GM23248 (cell line): ENCODE results near the gene PTPN1. TPM values are rescaled to one million over a fixed set of nuclear protein-coding genes. Genes with fewer than 3 reads are reported as not detected.

Experiments used
- DNase-seq: peaks from one replicate; pipeline ENCODE4 v3.0.0-alpha.2; 2015
- H2AFZ ChIP-seq: fragments of 200-600 bp; sonication (generic); 2 replicates; pipeline ENCODE4 v1.6.1; 2016; ENCODE audit warnings: antibody characterized with exemption
- H3F3A ChIP-seq: fragments of 200-600 bp; sonication (generic); 2 replicates; pipeline ENCODE4 v1.6.1; 2016; ENCODE audit warnings: mild to moderate bottlenecking, antibody characterized with exemption, mixed run types; ENCODE audit not compliant: insufficient read depth
- H3K27ac ChIP-seq: fragments of 200-600 bp; sonication (generic); 2 replicates; pipeline ENCODE4 v1.5.1; 2016; ENCODE audit warnings: mild to moderate bottlenecking
- H3K27me3 ChIP-seq: fragments of 200-600 bp; sonication (generic); replicated peaks from 2 replicates; pipeline ENCODE4 v1.6.1; 2016; ENCODE audit warnings: mild to moderate bottlenecking; ENCODE audit not compliant: insufficient read depth
- H3K36me3 ChIP-seq: fragments of 200-600 bp; sonication (generic); 2 replicates; pipeline ENCODE4 v1.6.1; 2016; ENCODE audit warnings: low read depth, mild to moderate bottlenecking
- H3K4me1 ChIP-seq: fragments of 200-600 bp; sonication (generic); 2 replicates; pipeline ENCODE4 v1.6.1; 2016; ENCODE audit warnings: mild to moderate bottlenecking; ENCODE audit not compliant: insufficient read depth
- H3K4me2 ChIP-seq: fragments of 200-600 bp; sonication (generic); one replicate; pipeline ENCODE4 v1.6.1; 2016; ENCODE audit warnings: mild to moderate bottlenecking; ENCODE audit not compliant: unreplicated experiment
- H3K4me3 ChIP-seq: fragments of 200-600 bp; sonication (generic); 2 replicates; pipeline ENCODE4 v1.5.1; 2016; ENCODE audit warnings: mild to moderate bottlenecking
- H3K79me2 ChIP-seq: fragments of 200-600 bp; sonication (generic); 2 replicates; pipeline ENCODE4 v1.6.1; 2016; ENCODE audit warnings: mild to moderate bottlenecking; ENCODE audit not compliant: insufficient read depth
- H3K9ac ChIP-seq: fragments of 200-600 bp; sonication (generic); 2 replicates; pipeline ENCODE4 v1.6.1; 2016; ENCODE audit warnings: mild to moderate bottlenecking
- H3K9me2 ChIP-seq: fragments of 200-600 bp; sonication (generic); 2 replicates; pipeline ENCODE4 v1.6.1; 2016; ENCODE audit warnings: mixed run types, mild to moderate bottlenecking, moderate library complexity; ENCODE audit not compliant: insufficient read depth
- H3K9me3 ChIP-seq: fragments of 200-600 bp; sonication (generic); one replicate; pipeline ENCODE4 v1.6.1; 2017; ENCODE audit warnings: low read depth
- H4K20me1 ChIP-seq: fragments of 200-600 bp; sonication (generic); 2 replicates; pipeline ENCODE4 v1.6.0; 2016; ENCODE audit not compliant: insufficient read depth
- EZH2 ChIP-seq: fragments of 200-600 bp; sonication (generic); IDR thresholded peaks from 2 replicates; pipeline ENCODE4 v1.6.1; 2018; ENCODE audit warnings: antibody characterized with exemption, mild to moderate bottlenecking; ENCODE audit not compliant: insufficient read depth, poor library complexity, severe bottlenecking
- EZH2phosphoT487 ChIP-seq: fragments of 200-600 bp; sonication (generic); IDR thresholded peaks from 2 replicates; pipeline ENCODE4 v1.6.1; 2018; ENCODE audit warnings: antibody characterized with exemption, moderate library complexity, mild to moderate bottlenecking, low read depth; ENCODE audit not compliant: insufficient read depth
- WGBS, 2 experiments: methylation state at CpG; one replicate each; pipeline ENCODE4 v1.1.6; 2015 to 2017; ENCODE audit warnings: low lambda C conversion rate in 2 of 2, low coverage in 1 of 2; ENCODE audit errors: missing lambda C conversion rate in 2 of 2; 5-methylcytosine and 5-hydroxymethylcytosine counted together
- in situ Hi-C: fragments of 300-500 bp; cut with MboI; formaldehyde crosslinking; loops from 2 replicates; pipeline ENCODE4 v1.15.0; 2020
- polyA plus RNA-seq: library from polyadenylated mRNA; unstranded; fragments of >200 nt; fragmentation: Nextera tagmentation; extraction: Ambion mirVana; gene quantifications from 2 replicates; pipeline ENCODE4 v1.2.1, GENCODE V29; 2016
- total RNA-seq: library from RNA; depleted of rRNA; stranded (reverse); fragments of >200 nt; shearing (Covaris generic); gene quantifications from 2 replicates; pipeline ENCODE4 v1.2.3, GENCODE V29; 2014

PTPN1 gene
- total and polyA plus RNA-seq, 2 experiments from 2014 or later: 18.9 to 22.8 TPM

GRCh38 chr20:50582092-50582491 lies 71.9 kb downstream of the PTPN1 start:
- no peaks in the 10 kb centered on the region for H4K20me1 ChIP-seq
- H3K9me3 ChIP-seq: no peaks in the 10 kb centered on the region
- H3K9ac ChIP-seq: no peak overlapping the region
- H3K9me2 ChIP-seq: no peaks in the 10 kb centered on the region
- H3K79me2 ChIP-seq: peaks cover 39% of the 10 kb centered on the region
- TF ChIP-seq EZH2phosphoT487 (no peak), EZH2 (no peak)
- peaks cover 36% of the 10 kb centered on the region for H3K36me3 ChIP-seq
- no peaks in the 10 kb centered on the region for H3K4me1 ChIP-seq
- H3K27ac ChIP-seq: no peak overlapping the region
- H3K4me2 ChIP-seq: no peak overlapping the region
- in situ Hi-C loops: no loop called here
- no peak overlapping the region for H2AFZ ChIP-seq
- DNase-seq: no peak
- WGBS, 2 experiments: 65 to 70% methylated on average over 6 of the region's 6 CpGs
- no peak overlapping the region for H3K4me3 ChIP-seq
- H3K27me3 ChIP-seq: no peaks in the 10 kb centered on the region
- H3F3A ChIP-seq: peaks cover 4% of the 10 kb centered on the region; the same call in 1 of the 2 replicates

- Histone ChIP-seq H3K79me2 (peaks cover 33% of the 10 kb centered on the region), H3K9me2 (no peaks in the 10 kb centered on the region), H3K4me3 (no peak overlapping the region), H3F3A (peaks cover 4% of the 10 kb centered on the region; the same call in 1 of the 2 replicates), H3K4me1 (no peaks in the 10 kb centered on the region), H3K36me3 (peaks cover 36% of the 10 kb centered on the region), H3K9ac (no peak overlapping the region), H2AFZ (no peak overlapping the region), H3K4me2 (no peak overlapping the region), H3K27ac (no peak overlapping the region), H4K20me1 (no peaks in the 10 kb centered on the region), H3K9me3 (no peaks in the 10 kb centered on the region), H3K27me3 (no peaks in the 10 kb centered on the region)
- TF ChIP-seq EZH2phosphoT487 (no peak), EZH2 (no peak)
- in situ Hi-C loops: no loop called here
- no peak for DNase-seq
- 92% methylated on average over 26 of the region's 26 CpGs for WGBS, 2 experiments
Observed at GRCh38 chr20:50582591-50583234, 72.5 kb downstream of the PTPN1 start.

GRCh38 chr20:50583442-50584150 lies 73.4 kb downstream of the PTPN1 start:
- DNase-seq: no peak

GRCh38 chr20:50584687-50585086 lies 74.5 kb downstream of the PTPN1 start:
- peaks cover 28% of the 10 kb centered on the region for H3K36me3 ChIP-seq
- TF ChIP-seq EZH2 (no peak), EZH2phosphoT487 (no peak)
- in situ Hi-C loops: no loop called here

More at GRCh38 chr20:50583442-50584150, 73.4 kb downstream of the PTPN1 start:
- Histone ChIP-seq H3K4me3 (no peak overlapping the region), H3K27me3 (no peaks in the 10 kb centered on the region), H3K9me2 (no peaks in the 10 kb centered on the region), H3K36me3 (peaks cover 36% of the 10 kb centered on the region), H3F3A (peaks cover 4% of the 10 kb centered on the region; the same call in 1 of the 2 replicates), H3K79me2 (peaks cover 24% of the 10 kb centered on the region; the same call in 1 of the 2 replicates), H2AFZ (no peak overlapping the region), H3K4me2 (no peak overlapping the region), H3K9ac (no peak overlapping the region), H3K27ac (no peak overlapping the region), H4K20me1 (no peaks in the 10 kb centered on the region), H3K4me1 (no peaks in the 10 kb centered on the region), H3K9me3 (no peaks in the 10 kb centered on the region)
- WGBS, 2 experiments: 80 to 81% methylated on average over 15 of the region's 15 CpGs
- in situ Hi-C loops: no loop called here
- TF ChIP-seq EZH2phosphoT487: no peak
- TF ChIP-seq EZH2: no peak

More at GRCh38 chr20:50584687-50585086, 74.5 kb downstream of the PTPN1 start:
- Histone ChIP-seq H3K4me1 (no peaks in the 10 kb centered on the region), H3K9me3 (no peaks in the 10 kb centered on the region), H3K4me3 (no peak overlapping the region), H4K20me1 (no peaks in the 10 kb centered on the region), H3F3A (peaks cover 4% of the 10 kb centered on the region; the same call in 1 of the 2 replicates), H3K27me3 (no peaks in the 10 kb centered on the region), H3K79me2 (peaks cover 16% of the 10 kb centered on the region; the same call in 1 of the 2 replicates), H3K4me2 (no peak overlapping the region), H3K9ac (no peak overlapping the region), H2AFZ (no peak overlapping the region), H3K27ac (no peak overlapping the region), H3K9me2 (no peaks in the 10 kb centered on the region)
- peak; percentile 46 for DNase-seq
- 98% methylated on average over 2 of the region's 2 CpGs for WGBS, 2 experiments
